ENCODE data around the gene ITM2C. TPM values are rescaled to one million over a fixed set of nuclear protein-coding genes. Genes with fewer than 3 reads are reported as not detected.

Gene ITM2C
- total and polyA plus RNA-seq, 2 of the 8 experiments (the other 6 are each of a cell fraction or from before 2014, with no cell fraction given) = 362 to 742 TPM

DNA sequence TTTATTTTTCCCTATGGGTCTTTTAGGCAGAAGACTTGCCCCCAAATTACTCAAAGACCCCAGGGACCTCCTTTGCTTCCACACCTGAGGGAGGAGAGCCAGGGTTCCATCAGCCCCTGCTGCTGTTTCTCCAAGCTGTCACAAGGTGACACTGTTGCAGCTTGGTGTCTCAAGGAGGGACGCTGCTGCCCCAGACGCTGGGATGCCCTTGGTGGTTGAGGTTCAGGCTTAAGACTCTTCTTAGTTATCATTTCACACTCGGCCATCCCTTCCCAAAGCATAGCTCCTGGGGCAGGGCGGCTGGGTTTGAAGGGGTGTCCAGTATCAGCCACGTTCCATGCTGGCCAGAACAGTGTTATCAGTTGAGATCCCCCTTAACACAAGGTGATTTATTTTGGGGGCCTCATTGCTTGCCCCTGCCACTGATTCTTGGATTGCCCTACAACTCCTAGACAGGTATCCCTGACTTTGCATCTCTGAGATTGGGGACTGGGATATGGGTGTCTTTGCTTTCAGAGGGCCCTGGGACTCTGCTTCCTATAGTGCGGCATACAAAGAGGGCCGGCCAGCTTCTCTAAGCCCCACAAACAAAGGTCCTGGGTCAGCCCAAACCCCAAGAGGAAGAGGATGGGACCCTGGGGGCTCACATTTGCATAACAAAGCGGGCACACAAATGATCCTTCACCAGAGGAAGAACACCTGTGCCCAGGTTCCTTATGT lies 37.6 kb downstream of the ITM2C start (continued):
- TF ChIP-seq, protein P1, sequence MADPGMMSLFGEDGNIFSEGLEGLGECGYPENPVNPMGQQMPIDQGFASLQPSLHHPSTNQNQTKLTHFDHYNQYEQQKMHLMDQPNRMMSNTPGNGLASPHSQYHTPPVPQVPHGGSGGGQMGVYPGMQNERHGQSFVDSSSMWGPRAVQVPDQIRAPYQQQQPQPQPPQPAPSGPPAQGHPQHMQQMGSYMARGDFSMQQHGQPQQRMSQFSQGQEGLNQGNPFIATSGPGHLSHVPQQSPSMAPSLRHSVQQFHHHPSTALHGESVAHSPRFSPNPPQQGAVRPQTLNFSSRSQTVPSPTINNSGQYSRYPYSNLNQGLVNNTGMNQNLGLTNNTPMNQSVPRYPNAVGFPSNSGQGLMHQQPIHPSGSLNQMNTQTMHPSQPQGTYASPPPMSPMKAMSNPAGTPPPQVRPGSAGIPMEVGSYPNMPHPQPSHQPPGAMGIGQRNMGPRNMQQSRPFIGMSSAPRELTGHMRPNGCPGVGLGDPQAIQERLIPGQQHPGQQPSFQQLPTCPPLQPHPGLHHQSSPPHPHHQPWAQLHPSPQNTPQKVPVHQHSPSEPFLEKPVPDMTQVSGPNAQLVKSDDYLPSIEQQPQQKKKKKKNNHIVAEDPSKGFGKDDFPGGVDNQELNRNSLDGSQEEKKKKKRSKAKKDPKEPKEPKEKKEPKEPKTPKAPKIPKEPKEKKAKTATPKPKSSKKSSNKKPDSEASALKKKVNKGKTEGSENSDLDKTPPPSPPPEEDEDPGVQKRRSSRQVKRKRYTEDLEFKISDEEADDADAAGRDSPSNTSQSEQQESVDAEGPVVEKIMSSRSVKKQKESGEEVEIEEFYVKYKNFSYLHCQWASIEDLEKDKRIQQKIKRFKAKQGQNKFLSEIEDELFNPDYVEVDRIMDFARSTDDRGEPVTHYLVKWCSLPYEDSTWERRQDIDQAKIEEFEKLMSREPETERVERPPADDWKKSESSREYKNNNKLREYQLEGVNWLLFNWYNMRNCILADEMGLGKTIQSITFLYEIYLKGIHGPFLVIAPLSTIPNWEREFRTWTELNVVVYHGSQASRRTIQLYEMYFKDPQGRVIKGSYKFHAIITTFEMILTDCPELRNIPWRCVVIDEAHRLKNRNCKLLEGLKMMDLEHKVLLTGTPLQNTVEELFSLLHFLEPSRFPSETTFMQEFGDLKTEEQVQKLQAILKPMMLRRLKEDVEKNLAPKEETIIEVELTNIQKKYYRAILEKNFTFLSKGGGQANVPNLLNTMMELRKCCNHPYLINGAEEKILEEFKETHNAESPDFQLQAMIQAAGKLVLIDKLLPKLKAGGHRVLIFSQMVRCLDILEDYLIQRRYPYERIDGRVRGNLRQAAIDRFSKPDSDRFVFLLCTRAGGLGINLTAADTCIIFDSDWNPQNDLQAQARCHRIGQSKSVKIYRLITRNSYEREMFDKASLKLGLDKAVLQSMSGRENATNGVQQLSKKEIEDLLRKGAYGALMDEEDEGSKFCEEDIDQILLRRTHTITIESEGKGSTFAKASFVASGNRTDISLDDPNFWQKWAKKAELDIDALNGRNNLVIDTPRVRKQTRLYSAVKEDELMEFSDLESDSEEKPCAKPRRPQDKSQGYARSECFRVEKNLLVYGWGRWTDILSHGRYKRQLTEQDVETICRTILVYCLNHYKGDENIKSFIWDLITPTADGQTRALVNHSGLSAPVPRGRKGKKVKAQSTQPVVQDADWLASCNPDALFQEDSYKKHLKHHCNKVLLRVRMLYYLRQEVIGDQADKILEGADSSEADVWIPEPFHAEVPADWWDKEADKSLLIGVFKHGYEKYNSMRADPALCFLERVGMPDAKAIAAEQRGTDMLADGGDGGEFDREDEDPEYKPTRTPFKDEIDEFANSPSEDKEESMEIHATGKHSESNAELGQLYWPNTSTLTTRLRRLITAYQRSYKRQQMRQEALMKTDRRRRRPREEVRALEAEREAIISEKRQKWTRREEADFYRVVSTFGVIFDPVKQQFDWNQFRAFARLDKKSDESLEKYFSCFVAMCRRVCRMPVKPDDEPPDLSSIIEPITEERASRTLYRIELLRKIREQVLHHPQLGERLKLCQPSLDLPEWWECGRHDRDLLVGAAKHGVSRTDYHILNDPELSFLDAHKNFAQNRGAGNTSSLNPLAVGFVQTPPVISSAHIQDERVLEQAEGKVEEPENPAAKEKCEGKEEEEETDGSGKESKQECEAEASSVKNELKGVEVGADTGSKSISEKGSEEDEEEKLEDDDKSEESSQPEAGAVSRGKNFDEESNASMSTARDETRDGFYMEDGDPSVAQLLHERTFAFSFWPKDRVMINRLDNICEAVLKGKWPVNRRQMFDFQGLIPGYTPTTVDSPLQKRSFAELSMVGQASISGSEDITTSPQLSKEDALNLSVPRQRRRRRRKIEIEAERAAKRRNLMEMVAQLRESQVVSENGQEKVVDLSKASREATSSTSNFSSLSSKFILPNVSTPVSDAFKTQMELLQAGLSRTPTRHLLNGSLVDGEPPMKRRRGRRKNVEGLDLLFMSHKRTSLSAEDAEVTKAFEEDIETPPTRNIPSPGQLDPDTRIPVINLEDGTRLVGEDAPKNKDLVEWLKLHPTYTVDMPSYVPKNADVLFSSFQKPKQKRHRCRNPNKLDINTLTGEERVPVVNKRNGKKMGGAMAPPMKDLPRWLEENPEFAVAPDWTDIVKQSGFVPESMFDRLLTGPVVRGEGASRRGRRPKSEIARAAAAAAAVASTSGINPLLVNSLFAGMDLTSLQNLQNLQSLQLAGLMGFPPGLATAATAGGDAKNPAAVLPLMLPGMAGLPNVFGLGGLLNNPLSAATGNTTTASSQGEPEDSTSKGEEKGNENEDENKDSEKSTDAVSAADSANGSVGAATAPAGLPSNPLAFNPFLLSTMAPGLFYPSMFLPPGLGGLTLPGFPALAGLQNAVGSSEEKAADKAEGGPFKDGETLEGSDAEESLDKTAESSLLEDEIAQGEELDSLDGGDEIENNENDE (IDR thresholded peaks at IDR 0.05; ENCODE audit: insufficient replicate concordance, low read length) = peak; percentile 63
- TF ChIP-seq TAF1 (IDR thresholded peaks at IDR 0.05; ENCODE audit: low read depth, low read length) (peak; percentile 68), EP300 (IDR thresholded peaks at IDR 0.05; ENCODE audit: borderline replicate concordance in 1 of 2, low read depth in 2 of 2, low read length in 2 of 2) (peak in 1 of 2 experiments; percentile 67; a peak in 1 of 3 replicates), BACH1 (IDR thresholded peaks at IDR 0.05; ENCODE audit: low read length) (no peak), TCF12 (IDR thresholded peaks at IDR 0.05; ENCODE audit: low read depth, low read length) (peak; percentile 97), HDAC2 (IDR thresholded peaks at IDR 0.05; ENCODE audit: borderline replicate concordance in 1 of 2, low read depth in 2 of 2, low read length in 2 of 2) (0 out of 4 replicates have a peak, but pooled peaks have one; percentile 39 to 52), NANOG (IDR thresholded peaks at IDR 0.05; ENCODE audit: insufficient read depth, low read depth, low read length, poor library complexity, severe bottlenecking) (peak; percentile 40)
